GF-D8 (cell line): Measurements from ENCODE around the gene C9orf72.

ENCODE experiments used
- DNase-seq: peaks from one replicate; lab custom pipeline; 2025; lab: John Stamatoyannopoulos, UW

The C9orf72 gene

DNA sequence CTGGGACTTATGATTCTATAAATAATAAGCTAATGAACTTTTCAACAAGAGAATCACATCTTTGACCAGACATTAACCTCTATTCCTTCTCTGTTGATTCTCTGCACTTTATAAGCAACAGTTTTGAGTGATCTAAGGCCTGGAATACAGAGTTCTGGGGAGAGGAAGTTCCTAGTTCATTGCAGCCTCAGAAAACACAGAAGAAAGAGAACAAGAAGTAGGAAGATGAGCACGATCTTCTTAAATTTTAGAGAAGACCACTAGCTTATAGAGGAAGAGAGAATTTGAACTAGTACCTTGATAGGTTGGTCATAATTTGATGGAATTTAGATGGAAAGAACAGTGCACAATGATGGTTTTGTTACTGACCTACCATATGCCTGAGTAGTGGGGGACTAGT lies 8.5 kb upstream of the C9orf72 start:
- DNase-seq: no peak

GRCh38 chr9:27573634-27574590 lies 631 bp upstream of the C9orf72 start:
- DNase-seq: peak; percentile 97

- DNase-seq: peak; percentile 73
These were observed 739 bp downstream of the C9orf72 start for GRCh38 chr9:27572566-27572917.

GRCh38 chr9:27572061-27572460 lies 1.2 kb downstream of the C9orf72 start:
- no peak for DNase-seq

- no peak for DNase-seq
These were observed 2.3 kb downstream of the C9orf72 start for GRCh38 chr9:27571011-27571410.

GRCh38 chr9:27569406-27569805 lies 3.9 kb downstream of the C9orf72 start:
- DNase-seq: no peak

DNA sequence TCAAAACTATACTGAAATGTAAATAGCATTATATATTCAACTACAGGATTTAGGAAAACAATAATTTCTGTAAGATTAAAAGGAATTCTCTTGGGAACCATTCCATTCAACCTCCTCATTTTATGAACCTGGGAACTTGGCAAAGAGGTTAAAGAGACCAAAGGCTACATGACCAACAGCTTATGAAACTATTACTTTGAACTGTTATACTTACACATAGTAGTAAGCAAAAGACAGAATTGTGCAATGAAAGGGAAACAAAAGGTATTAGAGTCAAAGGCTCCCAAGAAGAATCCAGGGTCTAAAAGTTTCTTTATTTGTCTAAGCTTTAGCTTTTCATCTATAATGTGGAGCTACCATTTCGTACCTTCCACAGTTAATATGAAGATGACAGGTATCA lies 7.2 kb downstream of the C9orf72 start:
- DNase-seq: no peak

GRCh38 chr9:27565696-27566095 lies 7.6 kb downstream of the C9orf72 start:
- DNase-seq: no peak

DNA sequence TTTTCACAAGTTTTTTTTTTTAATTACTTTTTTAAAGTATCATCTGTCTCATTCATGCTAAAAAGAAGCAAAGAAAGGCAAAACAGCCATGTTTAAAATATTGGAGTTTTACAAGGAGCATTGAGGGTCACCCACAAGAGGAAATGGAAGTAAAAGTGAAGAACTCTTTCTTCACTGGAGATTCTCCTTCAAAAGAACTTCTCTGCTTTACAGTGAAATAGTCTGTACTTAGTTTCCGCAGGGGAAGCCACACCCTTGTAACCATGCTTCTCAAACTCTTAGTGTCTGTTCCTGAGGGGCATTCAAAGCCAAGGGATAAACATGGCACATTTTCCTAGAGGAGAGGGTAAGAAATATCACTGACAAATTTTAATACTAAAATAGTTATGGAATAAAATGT lies 8.6 kb downstream of the C9orf72 start:
- DNase-seq: no peak

- no peak for DNase-seq
These were observed 9.4 kb downstream of the C9orf72 start for GRCh38 chr9:27563738-27564430.

GRCh38 chr9:27561685-27562084 lies 11.6 kb downstream of the C9orf72 start:
- DNase-seq: no peak

- DNase-seq: no peak
These were observed 12.8 kb downstream of the C9orf72 start for GRCh38 chr9:27560457-27560856.

DNA sequence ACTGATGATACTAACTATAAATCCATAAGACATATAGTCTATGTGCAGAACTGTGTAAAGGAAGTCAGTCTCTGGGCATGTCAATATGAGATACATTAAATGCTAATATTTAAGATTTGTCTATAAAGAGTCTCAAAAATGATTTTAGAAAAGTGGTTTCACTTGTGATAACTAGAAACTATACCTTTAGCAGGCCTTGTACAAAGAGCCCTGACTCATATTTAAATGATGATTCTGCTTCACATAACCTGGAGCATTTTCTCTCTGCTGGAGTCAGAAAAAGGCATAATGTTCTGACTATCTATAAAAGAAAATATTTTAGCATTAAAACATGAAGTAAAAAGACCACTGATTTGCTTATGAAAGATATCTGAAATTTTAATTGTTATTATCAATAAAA lies 15.0 kb downstream of the C9orf72 start:
- DNase-seq: no peak

GRCh38 chr9:27556470-27556869 lies 16.8 kb downstream of the C9orf72 start:
- no peak for DNase-seq

DNA sequence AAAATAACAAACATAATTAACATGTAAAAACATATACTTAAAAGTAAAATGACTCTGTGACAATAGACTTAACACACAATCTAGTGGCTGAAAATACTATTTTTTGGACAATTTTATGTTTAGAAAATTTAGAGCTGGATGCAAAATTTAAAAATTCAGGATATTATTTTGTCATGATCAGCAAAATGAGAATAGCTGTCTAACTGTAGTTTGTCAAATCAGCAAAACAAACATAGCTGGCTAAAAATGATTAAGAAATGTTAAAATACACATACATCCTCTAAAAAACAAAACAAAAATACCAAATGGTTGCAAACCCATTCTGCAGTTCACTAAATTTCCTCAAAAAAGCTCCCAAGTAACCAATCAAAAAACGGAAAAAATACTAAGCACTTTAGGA lies 18.6 kb downstream of the C9orf72 start:
- no peak for DNase-seq

DNA sequence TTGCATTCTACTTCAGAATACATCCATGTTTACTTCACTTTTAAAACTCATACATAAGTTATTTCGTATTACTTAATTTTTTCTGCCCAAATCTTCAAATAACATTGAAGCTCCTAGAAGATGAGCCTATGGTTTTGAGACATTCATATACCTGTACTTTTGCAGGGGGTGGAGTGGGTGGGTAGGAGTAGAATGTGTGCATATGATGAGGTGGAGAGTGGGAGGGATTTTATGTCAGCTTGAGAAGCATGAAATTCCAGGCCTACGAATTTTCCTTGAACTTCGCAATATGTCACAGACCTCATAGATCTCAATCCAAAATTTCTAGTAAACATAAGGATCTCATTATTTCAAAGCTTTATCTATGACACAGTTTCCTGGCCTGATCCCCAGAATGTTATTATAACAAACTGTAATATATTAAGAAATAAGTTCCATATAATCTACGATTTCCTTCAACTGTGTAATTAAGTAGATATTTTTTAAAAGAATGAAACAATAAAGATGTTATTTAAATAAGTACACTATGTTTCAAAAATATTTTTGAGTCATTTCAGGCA lies 24.0 kb downstream of the C9orf72 start:
- no peak for DNase-seq

DNA sequence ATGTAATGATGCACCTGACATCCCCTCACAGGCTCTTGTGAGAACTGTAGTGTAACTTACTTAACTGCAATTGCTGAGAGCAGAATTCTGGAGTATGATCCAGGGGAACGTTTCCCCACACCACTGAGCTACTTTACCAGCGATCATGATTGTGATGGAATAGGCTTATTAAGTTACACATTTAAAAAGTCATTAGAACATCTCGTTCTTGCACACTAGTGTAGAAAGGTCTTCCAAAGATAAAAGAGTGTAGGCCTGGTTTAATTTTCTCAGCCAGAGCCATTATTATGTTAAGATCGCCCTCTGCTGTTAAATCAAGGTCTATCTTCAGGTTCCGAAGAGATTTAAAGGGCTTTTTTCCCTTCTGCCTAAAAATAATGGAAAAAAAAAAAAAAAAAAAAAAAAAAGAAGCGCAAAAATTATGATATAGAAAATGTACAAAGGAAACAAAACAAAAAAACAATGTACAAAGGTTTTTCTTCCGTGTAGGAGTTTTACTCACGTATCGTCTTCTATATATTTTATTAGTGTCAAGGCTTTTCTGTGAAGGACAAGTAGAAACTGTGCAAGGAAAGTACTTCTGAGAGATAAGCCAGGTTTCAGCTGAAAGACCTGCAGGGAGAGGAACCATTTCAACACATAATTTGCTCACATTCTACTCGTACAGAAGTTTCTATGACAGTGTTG lies 25.1 kb downstream of the C9orf72 start:
- no peak for DNase-seq

GRCh38 chr9:27545471-27545870 lies 27.8 kb downstream of the C9orf72 start:
- DNase-seq: no peak

DNA sequence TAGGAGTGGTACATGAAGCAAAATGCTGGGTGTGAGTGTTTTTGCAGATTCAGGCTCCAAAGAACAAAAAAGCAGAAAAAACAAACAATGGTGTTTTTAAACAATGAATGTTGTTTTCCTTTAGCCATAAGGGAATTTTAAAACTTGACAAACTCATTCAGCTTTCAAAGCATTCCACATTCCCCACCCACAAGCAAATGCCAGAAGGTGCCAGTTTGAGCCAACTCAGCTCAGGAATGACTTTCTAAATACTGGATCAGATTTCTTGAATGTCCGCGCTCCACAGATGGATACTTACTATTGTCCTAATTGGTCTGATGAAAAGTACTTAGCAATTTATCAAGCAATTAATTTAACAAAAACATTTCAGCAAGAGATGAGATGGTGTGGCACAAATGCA lies 30.8 kb downstream of the C9orf72 start:
- no peak for DNase-seq

GRCh38 chr9:27541740-27542139 lies 31.5 kb downstream of the C9orf72 start:
- DNase-seq: no peak

GRCh38 chr9:27540502-27540901 lies 32.8 kb downstream of the C9orf72 start:
- no peak for DNase-seq
